Measurements from ENCODE around the gene TMPRSS9.
A peak's percentile ranks its signal among the peaks of the same experiment; 100 is the strongest.

Gene TMPRSS9

GRCh38 chr19:2410023-2410422, 50.0 kb downstream of the TMPRSS9 start:
- no peak for ATAC-seq
- TF ChIP-seq BACH2 (CRISPR knock-in tag; IDR thresholded peaks at IDR 0.05; ENCODE audit: borderline replicate concordance) = no peak
- no peak for TF ChIP-seq CSDC2 (CRISPR knock-in tag; IDR thresholded peaks at IDR 0.05)
- no peak for TF ChIP-seq SNAI2 (CRISPR knock-in tag; IDR thresholded peaks at IDR 0.05)

- ATAC-seq = no peak
- no peak for TF ChIP-seq TCF4 (CRISPR knock-in tag; IDR thresholded peaks at IDR 0.05; ENCODE audit: borderline replicate concordance)
- no peak for TF ChIP-seq BACH2 (CRISPR knock-in tag; IDR thresholded peaks at IDR 0.05; ENCODE audit: borderline replicate concordance)
These were observed 51.6 kb downstream of the TMPRSS9 start for GRCh38 chr19:2411709-2412108.

- TF ChIP-seq, protein P1, sequence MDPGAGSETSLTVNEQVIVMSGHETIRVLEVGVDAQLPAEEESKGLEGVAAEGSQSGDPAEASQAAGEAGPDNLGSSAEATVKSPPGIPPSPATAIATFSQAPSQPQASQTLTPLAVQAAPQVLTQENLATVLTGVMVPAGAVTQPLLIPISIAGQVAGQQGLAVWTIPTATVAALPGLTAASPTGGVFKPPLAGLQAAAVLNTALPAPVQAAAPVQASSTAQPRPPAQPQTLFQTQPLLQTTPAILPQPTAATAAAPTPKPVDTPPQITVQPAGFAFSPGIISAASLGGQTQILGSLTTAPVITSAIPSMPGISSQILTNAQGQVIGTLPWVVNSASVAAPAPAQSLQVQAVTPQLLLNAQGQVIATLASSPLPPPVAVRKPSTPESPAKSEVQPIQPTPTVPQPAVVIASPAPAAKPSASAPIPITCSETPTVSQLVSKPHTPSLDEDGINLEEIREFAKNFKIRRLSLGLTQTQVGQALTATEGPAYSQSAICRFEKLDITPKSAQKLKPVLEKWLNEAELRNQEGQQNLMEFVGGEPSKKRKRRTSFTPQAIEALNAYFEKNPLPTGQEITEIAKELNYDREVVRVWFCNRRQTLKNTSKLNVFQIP (CRISPR knock-in tag; IDR thresholded peaks at IDR 0.05; ENCODE audit: borderline replicate concordance, low read depth) = no peak
- no peak for TF ChIP-seq TOX (CRISPR knock-in tag; IDR thresholded peaks at IDR 0.05; ENCODE audit: borderline replicate concordance)
- TF ChIP-seq RARB (CRISPR knock-in tag; IDR thresholded peaks at IDR 0.05) = no peak
- TF ChIP-seq PPARA (CRISPR knock-in tag; IDR thresholded peaks at IDR 0.05; ENCODE audit: borderline replicate concordance) = no peak
- TF ChIP-seq ARNTL (CRISPR knock-in tag; IDR thresholded peaks at IDR 0.05; ENCODE audit: borderline replicate concordance, low read depth) = no peak
- TF ChIP-seq TCF4 (CRISPR knock-in tag; IDR thresholded peaks at IDR 0.05; ENCODE audit: borderline replicate concordance) = no peak
- TF ChIP-seq ZNF70 (CRISPR knock-in tag; IDR thresholded peaks at IDR 0.05) = no peak
- TF ChIP-seq ESRRG (CRISPR knock-in tag; IDR thresholded peaks at IDR 0.05) = no peak
- TF ChIP-seq, protein P2, sequence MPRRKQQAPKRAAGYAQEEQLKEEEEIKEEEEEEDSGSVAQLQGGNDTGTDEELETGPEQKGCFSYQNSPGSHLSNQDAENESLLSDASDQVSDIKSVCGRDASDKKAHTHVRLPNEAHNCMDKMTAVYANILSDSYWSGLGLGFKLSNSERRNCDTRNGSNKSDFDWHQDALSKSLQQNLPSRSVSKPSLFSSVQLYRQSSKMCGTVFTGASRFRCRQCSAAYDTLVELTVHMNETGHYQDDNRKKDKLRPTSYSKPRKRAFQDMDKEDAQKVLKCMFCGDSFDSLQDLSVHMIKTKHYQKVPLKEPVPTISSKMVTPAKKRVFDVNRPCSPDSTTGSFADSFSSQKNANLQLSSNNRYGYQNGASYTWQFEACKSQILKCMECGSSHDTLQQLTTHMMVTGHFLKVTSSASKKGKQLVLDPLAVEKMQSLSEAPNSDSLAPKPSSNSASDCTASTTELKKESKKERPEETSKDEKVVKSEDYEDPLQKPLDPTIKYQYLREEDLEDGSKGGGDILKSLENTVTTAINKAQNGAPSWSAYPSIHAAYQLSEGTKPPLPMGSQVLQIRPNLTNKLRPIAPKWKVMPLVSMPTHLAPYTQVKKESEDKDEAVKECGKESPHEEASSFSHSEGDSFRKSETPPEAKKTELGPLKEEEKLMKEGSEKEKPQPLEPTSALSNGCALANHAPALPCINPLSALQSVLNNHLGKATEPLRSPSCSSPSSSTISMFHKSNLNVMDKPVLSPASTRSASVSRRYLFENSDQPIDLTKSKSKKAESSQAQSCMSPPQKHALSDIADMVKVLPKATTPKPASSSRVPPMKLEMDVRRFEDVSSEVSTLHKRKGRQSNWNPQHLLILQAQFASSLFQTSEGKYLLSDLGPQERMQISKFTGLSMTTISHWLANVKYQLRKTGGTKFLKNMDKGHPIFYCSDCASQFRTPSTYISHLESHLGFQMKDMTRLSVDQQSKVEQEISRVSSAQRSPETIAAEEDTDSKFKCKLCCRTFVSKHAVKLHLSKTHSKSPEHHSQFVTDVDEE (CRISPR knock-in tag; IDR thresholded peaks at IDR 0.05) = no peak
- ATAC-seq = 0 out of 3 replicates have a peak, but pooled peaks have one; percentile 3
These were observed 52.4 kb downstream of the TMPRSS9 start for GRCh38 chr19:2412449-2412848.

DNA sequence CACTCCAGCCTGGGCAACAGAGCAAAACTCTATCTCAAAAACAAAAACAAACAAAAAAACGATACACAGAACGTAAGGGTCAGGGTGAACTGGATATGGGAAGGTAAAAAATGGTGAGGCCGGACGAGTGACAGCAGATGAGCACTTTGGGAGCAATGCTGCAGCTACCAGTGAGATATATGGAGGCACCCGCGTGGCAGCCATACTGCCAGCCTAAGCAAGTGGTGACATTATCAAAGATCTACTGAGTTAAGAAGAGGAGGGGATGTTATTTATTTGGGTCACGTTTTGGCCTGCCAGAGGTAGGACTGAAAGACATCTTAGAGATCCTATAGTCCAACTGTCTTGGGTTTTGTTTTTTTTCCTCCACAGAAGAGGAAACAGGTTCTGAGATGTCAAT, 53.1 kb downstream of the TMPRSS9 start:
- ATAC-seq = no peak
- TF ChIP-seq ZC3H10 (CRISPR knock-in tag; IDR thresholded peaks at IDR 0.05) (no peak), ZNF70 (CRISPR knock-in tag; IDR thresholded peaks at IDR 0.05) (peak; percentile 99)

DNA sequence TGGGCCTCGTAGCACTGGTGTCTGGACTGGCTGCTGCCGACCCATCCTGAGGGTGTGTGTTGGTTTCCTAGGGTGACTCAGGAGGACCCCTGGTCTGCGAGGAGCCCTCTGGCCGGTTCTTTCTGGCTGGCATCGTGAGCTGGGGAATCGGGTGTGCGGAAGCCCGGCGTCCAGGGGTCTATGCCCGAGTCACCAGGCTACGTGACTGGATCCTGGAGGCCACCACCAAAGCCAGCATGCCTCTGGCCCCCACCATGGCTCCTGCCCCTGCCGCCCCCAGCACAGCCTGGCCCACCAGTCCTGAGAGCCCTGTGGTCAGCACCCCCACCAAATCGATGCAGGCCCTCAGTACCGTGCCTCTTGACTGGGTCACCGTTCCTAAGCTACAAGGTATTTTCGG, 53.6 kb downstream of the TMPRSS9 start:
- peak; percentile 11; the same call in 2 of the 3 replicates for ATAC-seq
- TF ChIP-seq, protein P3, sequence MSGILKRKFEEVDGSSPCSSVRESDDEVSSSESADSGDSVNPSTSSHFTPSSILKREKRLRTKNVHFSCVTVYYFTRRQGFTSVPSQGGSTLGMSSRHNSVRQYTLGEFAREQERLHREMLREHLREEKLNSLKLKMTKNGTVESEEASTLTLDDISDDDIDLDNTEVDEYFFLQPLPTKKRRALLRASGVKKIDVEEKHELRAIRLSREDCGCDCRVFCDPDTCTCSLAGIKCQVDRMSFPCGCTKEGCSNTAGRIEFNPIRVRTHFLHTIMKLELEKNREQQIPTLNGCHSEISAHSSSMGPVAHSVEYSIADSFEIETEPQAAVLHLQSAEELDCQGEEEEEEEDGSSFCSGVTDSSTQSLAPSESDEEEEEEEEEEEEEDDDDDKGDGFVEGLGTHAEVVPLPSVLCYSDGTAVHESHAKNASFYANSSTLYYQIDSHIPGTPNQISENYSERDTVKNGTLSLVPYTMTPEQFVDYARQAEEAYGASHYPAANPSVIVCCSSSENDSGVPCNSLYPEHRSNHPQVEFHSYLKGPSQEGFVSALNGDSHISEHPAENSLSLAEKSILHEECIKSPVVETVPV (CRISPR knock-in tag; IDR thresholded peaks at IDR 0.05) = no peak
- TF ChIP-seq, protein P2 (CRISPR knock-in tag; IDR thresholded peaks at IDR 0.05) = no peak
- TF ChIP-seq ISL1 (CRISPR knock-in tag; IDR thresholded peaks at IDR 0.05) (no peak), CSDC2 (CRISPR knock-in tag; IDR thresholded peaks at IDR 0.05) (no peak), ARNTL (CRISPR knock-in tag; IDR thresholded peaks at IDR 0.05; ENCODE audit: borderline replicate concordance, low read depth) (no peak), PPARA (CRISPR knock-in tag; IDR thresholded peaks at IDR 0.05; ENCODE audit: borderline replicate concordance) (no peak), TCF4 (CRISPR knock-in tag; IDR thresholded peaks at IDR 0.05; ENCODE audit: borderline replicate concordance) (no peak), ZNF8 (CRISPR knock-in tag; IDR thresholded peaks at IDR 0.05) (no peak), GLIS3 (CRISPR knock-in tag; IDR thresholded peaks at IDR 0.05) (no peak), TOX (CRISPR knock-in tag; IDR thresholded peaks at IDR 0.05; ENCODE audit: borderline replicate concordance) (no peak), ZC3H10 (CRISPR knock-in tag; IDR thresholded peaks at IDR 0.05) (no peak), ZNF70 (CRISPR knock-in tag; IDR thresholded peaks at IDR 0.05) (no peak), ZNF565 (CRISPR knock-in tag; conservative IDR thresholded peaks at IDR 0.05; ENCODE audit: low read depth) (no peak), OSR1 (CRISPR knock-in tag; IDR thresholded peaks at IDR 0.05) (no peak)
- TF ChIP-seq, protein P1 (CRISPR knock-in tag; IDR thresholded peaks at IDR 0.05; ENCODE audit: borderline replicate concordance, low read depth) = no peak

Measured in SK-N-SH treated with all-trans-retinoic acid at 6 μM for 48 hours (cell line).